Neural progenitor cell (in vitro differentiated cells): ENCODE data around the gene UBTD1. TPM values are rescaled to one million over a fixed set of nuclear protein-coding genes. Genes with fewer than 3 reads are reported as not detected.

Experiments
- DNase-seq: peaks from one replicate; pipeline ENCODE4 v3.0.0-alpha.2; 2016; ENCODE audit warnings: low spot score
- H2AFZ ChIP-seq: fragments of 200-600 bp; sonication (generic); replicated peaks from 2 replicates; pipeline ENCODE4 v1.6.1; 2016; ENCODE audit warnings: antibody characterized with exemption
- H3F3A ChIP-seq: fragments of 200-600 bp; sonication (generic); 2 replicates; pipeline ENCODE4 v1.6.1; 2016; ENCODE audit warnings: antibody characterized with exemption, low read depth
- H3K27ac ChIP-seq: fragments of 200-600 bp; sonication (generic); 2 replicates; pipeline ENCODE4 v1.5.1; 2016; ENCODE audit warnings: mild to moderate bottlenecking
- H3K27me3 ChIP-seq: fragments of 200-600 bp; sonication (generic); 2 replicates; pipeline ENCODE4 v1.6.1; 2016; ENCODE audit warnings: mild to moderate bottlenecking, moderate library complexity
- H3K36me3 ChIP-seq: fragments of 200-600 bp; sonication (generic); 2 replicates; pipeline ENCODE4 v1.5.1; 2016
- H3K4me1 ChIP-seq: fragments of 200-600 bp; sonication (generic); 2 replicates; pipeline ENCODE4 v1.6.1; 2016; ENCODE audit warnings: mixed run types
- H3K4me2 ChIP-seq: fragments of 200-600 bp; sonication (generic); 2 replicates; pipeline ENCODE4 v1.6.1; 2016
- H3K4me3 ChIP-seq: fragments of 200-600 bp; sonication (generic); 2 replicates; pipeline ENCODE4 v1.5.1; 2016
- H3K79me2 ChIP-seq: fragments of 200-600 bp; sonication (generic); 2 replicates; pipeline ENCODE4 v1.6.1; 2016; ENCODE audit warnings: low read depth
- H3K9ac ChIP-seq: fragments of 200-600 bp; sonication (generic); 2 replicates; pipeline ENCODE4 v1.6.1; 2016
- H3K9me3 ChIP-seq: fragments of 200-600 bp; sonication (generic); 2 replicates; pipeline ENCODE4 v1.5.1; 2016; ENCODE audit warnings: low read depth
- H4K20me1 ChIP-seq: fragments of 200-600 bp; sonication (generic); 2 replicates; pipeline ENCODE4 v1.6.1; 2016; ENCODE audit warnings: low read depth
- H3K27ac Mint-ChIP-seq: 3 replicates; pipeline ENCODE4 v1.8.0; 2021; ENCODE audit warnings: mixed read lengths
- H3K27me3 Mint-ChIP-seq: 2 replicates; pipeline ENCODE4 v1.8.0; 2022; ENCODE audit warnings: low read depth, mild to moderate bottlenecking, inconsistent platforms, moderate library complexity, mixed read lengths; ENCODE audit not compliant: insufficient read depth
- H3K36me3 Mint-ChIP-seq: 3 replicates; pipeline ENCODE4 v1.8.0; 2021; ENCODE audit warnings: mixed read lengths
- H3K4me1 Mint-ChIP-seq: 3 replicates; pipeline ENCODE4 v1.8.0; 2021; ENCODE audit warnings: mixed read lengths
- H3K4me3 Mint-ChIP-seq: 3 replicates; pipeline ENCODE4 v1.8.0; 2021; ENCODE audit warnings: mild to moderate bottlenecking, moderate library complexity, mixed read lengths
- H3K9me3 Mint-ChIP-seq: 3 replicates; pipeline ENCODE4 v1.8.0; 2020; ENCODE audit warnings: mixed read lengths
- EZH2 ChIP-seq: fragments of 200-600 bp; sonication (generic); IDR thresholded peaks from 2 replicates; pipeline ENCODE4 v1.6.1; 2017; ENCODE audit warnings: antibody characterized with exemption, mild to moderate bottlenecking, moderate library complexity
- EZH2phosphoT487 ChIP-seq: fragments of 200-600 bp; sonication (generic); IDR thresholded peaks from 2 replicates; pipeline ENCODE4 v1.6.1; 2017; ENCODE audit warnings: antibody characterized with exemption
- total RNA-seq: library from RNA; depleted of rRNA; stranded (reverse); fragments of >200 nt; gene quantifications from 2 replicates; pipeline ENCODE4 v1.2.3, GENCODE V29; 2015; ENCODE audit warnings: low replicate concordance
- TF ChIP-seq, protein P1 (sequence below): fragments of 200-600 bp; sonication (generic); IDR thresholded peaks from 2 replicates; pipeline ENCODE4 v1.5.1; 2017; ENCODE audit warnings: antibody characterized with exemption, mild to moderate bottlenecking

The UBTD1 gene
- total RNA-seq, 1 donor from 2014 or later: 4.7 TPM

DNA sequence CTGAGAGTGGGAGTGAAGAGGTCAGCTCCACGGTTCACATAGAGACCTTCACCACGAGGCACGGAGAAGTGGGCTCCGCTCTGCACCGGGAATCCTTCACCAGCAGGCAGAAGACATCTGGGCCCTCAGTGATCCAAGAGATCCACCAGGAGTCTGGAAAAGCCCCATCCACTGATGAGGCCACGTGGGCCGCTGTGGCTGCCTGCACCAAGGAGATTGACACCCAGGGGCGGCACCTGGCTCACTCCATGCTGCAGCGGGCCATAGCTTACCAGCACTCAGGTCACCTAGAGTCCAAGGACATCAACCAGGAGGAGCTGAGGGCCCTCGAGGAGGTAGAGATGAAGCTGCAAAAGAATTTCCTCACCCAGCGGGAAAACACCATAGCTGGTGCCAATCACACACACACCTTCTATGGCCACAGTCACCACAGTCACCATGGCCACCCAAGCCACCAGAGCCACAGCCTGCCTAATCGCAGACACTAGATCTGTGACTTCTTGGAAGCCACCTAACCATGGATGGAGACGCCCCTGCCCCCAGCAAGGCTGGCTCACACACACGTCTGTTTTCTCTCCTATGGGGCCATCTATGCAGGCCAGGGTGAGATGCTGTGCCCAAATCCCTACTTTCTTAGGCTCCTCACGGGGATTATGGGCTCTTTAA is 91.5 kb downstream of the UBTD1 start:
- H3K4me3 Mint-ChIP-seq: no peak overlapping the region
- H3K4me1 Mint-ChIP-seq: peaks cover 9% of the 10 kb centered on the region
- no peak overlapping the region for H2AFZ ChIP-seq
- H3K36me3 ChIP-seq: no peaks in the 10 kb centered on the region
- no peaks in the 10 kb centered on the region for H3F3A ChIP-seq
- no peak overlapping the region for H3K4me2 ChIP-seq
- no peaks in the 10 kb centered on the region for H3K9me3 Mint-ChIP-seq
- TF ChIP-seq EZH2phosphoT487: no peak
- TF ChIP-seq, protein P1, sequence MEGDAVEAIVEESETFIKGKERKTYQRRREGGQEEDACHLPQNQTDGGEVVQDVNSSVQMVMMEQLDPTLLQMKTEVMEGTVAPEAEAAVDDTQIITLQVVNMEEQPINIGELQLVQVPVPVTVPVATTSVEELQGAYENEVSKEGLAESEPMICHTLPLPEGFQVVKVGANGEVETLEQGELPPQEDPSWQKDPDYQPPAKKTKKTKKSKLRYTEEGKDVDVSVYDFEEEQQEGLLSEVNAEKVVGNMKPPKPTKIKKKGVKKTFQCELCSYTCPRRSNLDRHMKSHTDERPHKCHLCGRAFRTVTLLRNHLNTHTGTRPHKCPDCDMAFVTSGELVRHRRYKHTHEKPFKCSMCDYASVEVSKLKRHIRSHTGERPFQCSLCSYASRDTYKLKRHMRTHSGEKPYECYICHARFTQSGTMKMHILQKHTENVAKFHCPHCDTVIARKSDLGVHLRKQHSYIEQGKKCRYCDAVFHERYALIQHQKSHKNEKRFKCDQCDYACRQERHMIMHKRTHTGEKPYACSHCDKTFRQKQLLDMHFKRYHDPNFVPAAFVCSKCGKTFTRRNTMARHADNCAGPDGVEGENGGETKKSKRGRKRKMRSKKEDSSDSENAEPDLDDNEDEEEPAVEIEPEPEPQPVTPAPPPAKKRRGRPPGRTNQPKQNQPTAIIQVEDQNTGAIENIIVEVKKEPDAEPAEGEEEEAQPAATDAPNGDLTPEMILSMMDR: no peak
- TF ChIP-seq EZH2: no peak
- H3K27ac ChIP-seq: no peak overlapping the region
- peaks cover 4% of the 10 kb centered on the region for H3K27me3 Mint-ChIP-seq
- no peak overlapping the region for H3K27ac Mint-ChIP-seq
- H3K4me3 ChIP-seq: no peak overlapping the region
- no peaks in the 10 kb centered on the region for H3K27me3 ChIP-seq
- no peak for DNase-seq
- H3K4me1 ChIP-seq: no peaks in the 10 kb centered on the region
- no peaks in the 10 kb centered on the region for H3K9me3 ChIP-seq
- H4K20me1 ChIP-seq: no peaks in the 10 kb centered on the region
- no peaks in the 10 kb centered on the region for H3K79me2 ChIP-seq
- no peaks in the 10 kb centered on the region for H3K36me3 Mint-ChIP-seq
- no peak overlapping the region for H3K9ac ChIP-seq

DNA sequence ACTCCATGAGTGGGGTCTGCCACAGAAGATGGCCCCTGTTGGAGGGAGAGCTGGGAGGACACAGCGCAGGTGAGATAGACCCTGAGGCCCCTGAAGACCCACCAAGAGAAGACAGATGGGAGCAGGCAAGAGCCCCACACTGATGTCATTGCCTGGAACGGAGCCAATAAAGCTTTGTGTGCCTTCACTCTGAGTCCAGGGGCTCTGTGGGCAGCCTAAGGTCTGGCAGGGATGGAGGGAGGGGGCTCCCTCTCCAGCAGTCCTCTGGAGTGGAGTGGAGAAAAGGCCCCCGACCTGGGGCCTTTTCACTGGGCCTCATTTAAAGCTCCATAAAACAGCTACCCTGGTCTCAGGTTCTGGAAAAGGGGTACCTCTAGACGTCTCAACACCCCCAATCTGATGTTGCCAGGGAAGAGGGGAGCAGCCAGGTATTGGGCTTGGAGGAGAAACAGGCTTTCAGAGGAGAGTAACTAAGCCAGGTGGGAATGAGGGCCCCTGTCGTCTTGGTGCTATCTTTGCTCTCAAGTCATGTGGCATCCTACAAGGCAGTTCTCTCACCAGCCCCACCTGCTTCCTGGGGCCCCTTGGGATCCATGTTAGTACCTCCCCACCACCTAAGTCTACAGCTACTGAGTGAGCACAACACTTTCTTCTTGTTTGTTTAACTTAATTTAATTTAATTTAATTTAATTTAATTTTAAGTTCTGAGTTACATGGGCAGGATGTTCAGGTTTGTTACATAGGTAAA is 92.2 kb downstream of the UBTD1 start:
- Mint-ChIP-seq H3K36me3 (no peaks in the 10 kb centered on the region), H3K9me3 (no peaks in the 10 kb centered on the region), H3K27me3 (peaks cover 4% of the 10 kb centered on the region), H3K4me1 (peaks cover 7% of the 10 kb centered on the region), H3K4me3 (no peak overlapping the region), H3K27ac (no peak overlapping the region)
- TF ChIP-seq EZH2phosphoT487 (no peak), EZH2 (no peak)
- TF ChIP-seq, protein P1: no peak
- H2AFZ ChIP-seq: no peak overlapping the region
- H3K9ac ChIP-seq: no peak overlapping the region
- H3K36me3 ChIP-seq: no peaks in the 10 kb centered on the region
- no peaks in the 10 kb centered on the region for H3K79me2 ChIP-seq
- no peaks in the 10 kb centered on the region for H4K20me1 ChIP-seq
- H3K27ac ChIP-seq: no peak overlapping the region
- H3K4me1 ChIP-seq: no peaks in the 10 kb centered on the region
- no peak overlapping the region for H3K4me2 ChIP-seq
- H3F3A ChIP-seq: no peaks in the 10 kb centered on the region
- DNase-seq: no peak
- no peak overlapping the region for H3K4me3 ChIP-seq
- no peaks in the 10 kb centered on the region for H3K27me3 ChIP-seq
- no peaks in the 10 kb centered on the region for H3K9me3 ChIP-seq

DNA sequence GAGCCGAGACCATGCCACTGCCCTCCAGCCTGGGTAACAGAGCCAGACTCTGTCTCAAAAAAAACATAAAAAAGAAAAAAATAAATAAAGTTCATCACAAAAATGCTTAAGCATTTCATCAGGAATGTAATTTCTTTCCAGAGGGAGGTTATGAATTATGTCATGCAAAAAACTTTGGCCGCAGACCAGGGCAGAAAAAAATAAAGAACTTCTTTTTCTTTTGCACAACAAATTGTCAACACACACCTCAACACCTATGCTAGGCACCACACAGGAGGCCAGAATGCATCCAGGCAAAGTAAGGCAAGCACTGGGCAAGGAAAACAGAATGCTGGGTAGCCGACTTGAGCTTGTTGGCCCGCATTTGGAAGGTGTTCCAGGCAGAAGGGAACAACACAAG is 94.7 kb downstream of the UBTD1 start:
- DNase-seq: no peak
- TF ChIP-seq EZH2phosphoT487 (no peak), EZH2 (no peak)
- TF ChIP-seq, protein P1: no peak
- H3F3A ChIP-seq: no peaks in the 10 kb centered on the region
- no peaks in the 10 kb centered on the region for H3K9me3 ChIP-seq
- no peaks in the 10 kb centered on the region for H4K20me1 ChIP-seq
- Mint-ChIP-seq H3K27me3 (peaks cover 2% of the 10 kb centered on the region), H3K27ac (no peak overlapping the region), H3K9me3 (no peaks in the 10 kb centered on the region), H3K4me3 (no peak overlapping the region), H3K36me3 (no peaks in the 10 kb centered on the region), H3K4me1 (peaks cover 22% of the 10 kb centered on the region)
- no peak overlapping the region for H3K4me2 ChIP-seq
- H2AFZ ChIP-seq: no peak overlapping the region
- H3K9ac ChIP-seq: no peak overlapping the region
- no peak overlapping the region for H3K4me3 ChIP-seq
- H3K36me3 ChIP-seq: no peaks in the 10 kb centered on the region
- H3K27me3 ChIP-seq: no peaks in the 10 kb centered on the region
- H3K4me1 ChIP-seq: no peaks in the 10 kb centered on the region
- H3K79me2 ChIP-seq: no peaks in the 10 kb centered on the region
- H3K27ac ChIP-seq: no peak overlapping the region
